Activated CD4-positive, alpha-beta T cell treated with anti-CD3 and anti-CD28 coated beads for 36 hours (primary cell): ENCODE results near the gene PPP6R3. TPM values are rescaled to one million over a fixed set of nuclear protein-coding genes. Genes with fewer than 3 reads are reported as not detected.

Experiments
- ATAC-seq: fragments of 200-7000 bp; cut with Tn5 transposase; one replicate; pipeline ENCODE4 v1.10.0; 2021; ENCODE audit warnings: mild to moderate bottlenecking, moderate library complexity
- CTCF ChIA-PET: fragments of 350-600 bp; sonication (Branson Sonifier 250); formaldehyde crosslinking; loops from one replicate; lab custom pipeline; 2021; ENCODE audit warnings: antibody characterized with exemption; lab: Charles Lee
- POLR2A ChIA-PET: fragments of 350-600 bp; sonication (Branson Sonifier 250); formaldehyde crosslinking; loops from one replicate; lab custom pipeline; 2021; ENCODE audit warnings: antibody characterized with exemption, inconsistent platforms; lab: Charles Lee
- DNase-seq: peaks from one replicate; pipeline ENCODE4 v3.0.0-alpha.2; 2020
- H3K27ac Mint-ChIP-seq: one replicate; pipeline ENCODE4 v1.8.0; 2021; ENCODE audit warnings: mixed read lengths
- H3K27me3 Mint-ChIP-seq: one replicate; pipeline ENCODE4 v1.8.0; 2021; ENCODE audit warnings: mixed read lengths
- H3K36me3 Mint-ChIP-seq: one replicate; pipeline ENCODE4 v1.8.0; 2021; ENCODE audit warnings: low read depth, mixed read lengths
- H3K4me1 Mint-ChIP-seq: one replicate; pipeline ENCODE4 v1.8.0; 2021; ENCODE audit warnings: mixed read lengths
- H3K4me3 Mint-ChIP-seq: one replicate; pipeline ENCODE4 v1.8.0; 2021; ENCODE audit warnings: mild to moderate bottlenecking, moderate library complexity, mixed read lengths
- H3K9me3 Mint-ChIP-seq: one replicate; pipeline ENCODE4 v1.8.0; 2021; ENCODE audit warnings: low read depth, mixed read lengths
- intact Hi-C, 2 experiments: fragments of 100-400 bp; cut with DNase I in 1 of 2; cut with micrococcal nuclease in 1 of 2; formaldehyde crosslinking; loops; one replicate each; pipeline versions ENCODE4 v1.14.2 to v1.15.1; 2022 to 2024; cut with DNase I, micrococcal nuclease
- total RNA-seq, 2 experiments: library from RNA; stranded (reverse); gene quantifications; one replicate each; pipeline ENCODE4 v1.2.3, GENCODE V29; 2021

PPP6R3 gene
- total RNA-seq, 2 experiments from 2014 or later: 110 to 126 TPM

- Mint-ChIP-seq H3K9me3 (no peaks in the 10 kb centered on the region), H3K27me3 (no peaks in the 10 kb centered on the region), H3K4me1 (peaks cover 71% of the 10 kb centered on the region), H3K36me3 (peaks cover 63% of the 10 kb centered on the region), H3K4me3 (no peak overlapping the region), H3K27ac (peak overlapping the region; percentile 7)
- ChIA-PET POLR2A (no interaction called here), CTCF (no interaction called here)
- ATAC-seq (no peak), DNase-seq (no peak)
- intact Hi-C loops: no loop called here
Observed at GRCh38 chr11:68543594-68543993, 83.0 kb downstream of the PPP6R3 start.

- Mint-ChIP-seq H3K36me3 (peaks cover 55% of the 10 kb centered on the region), H3K27me3 (no peaks in the 10 kb centered on the region), H3K4me3 (no peak overlapping the region), H3K9me3 (no peaks in the 10 kb centered on the region), H3K27ac (peak overlapping the region; percentile 26), H3K4me1 (peaks cover 74% of the 10 kb centered on the region)
- POLR2A ChIA-PET: no interaction called here
- no peak for ATAC-seq
- intact Hi-C loops: loop anchor here in 1 of 2 experiments (5.0 kb wide), 1 partner anchor 83 kb away; the partner anchor contains the start of gene PPP6R3
- no peak for DNase-seq
- CTCF ChIA-PET: interaction anchor here (1.0 kb wide), 1 partner anchor 20 kb away, joined by 3 read pairs; no protein-coding TSS in a partner anchor
Observed at GRCh38 chr11:68545347-68545746, 84.8 kb downstream of the PPP6R3 start.

DNA sequence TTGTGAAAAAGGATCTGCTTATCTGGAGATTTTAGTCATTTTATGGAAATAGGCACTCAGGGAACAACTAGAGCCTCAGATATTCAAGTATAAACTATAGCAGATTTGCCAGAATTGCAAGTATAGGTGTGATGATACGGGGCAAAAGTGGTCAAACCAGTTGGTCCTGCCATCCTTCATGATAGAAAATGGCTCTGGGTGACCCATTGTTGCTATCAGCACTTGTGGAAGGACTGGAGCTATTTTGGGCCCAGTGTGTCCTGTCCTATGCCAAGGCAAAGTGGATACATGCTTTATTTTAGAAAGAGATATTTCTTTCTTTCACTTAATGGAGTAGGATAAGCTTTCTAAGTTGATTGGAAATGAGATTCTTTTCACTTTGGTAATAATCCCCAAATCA is 85.2 kb downstream of the PPP6R3 start:
- ATAC-seq (no peak), DNase-seq (no peak)
- H3K4me3 Mint-ChIP-seq: no peak overlapping the region
- ChIA-PET POLR2A (no interaction called here), CTCF (no interaction called here)
- peaks cover 76% of the 10 kb centered on the region for H3K4me1 Mint-ChIP-seq
- H3K36me3 Mint-ChIP-seq: peaks cover 54% of the 10 kb centered on the region
- H3K9me3 Mint-ChIP-seq: no peaks in the 10 kb centered on the region
- H3K27ac Mint-ChIP-seq: no peak overlapping the region
- H3K27me3 Mint-ChIP-seq: no peaks in the 10 kb centered on the region
- intact Hi-C loops: loop anchor here in 1 of 2 experiments (5.0 kb wide), 1 partner anchor 83 kb away; the partner anchor contains the start of gene PPP6R3

DNA sequence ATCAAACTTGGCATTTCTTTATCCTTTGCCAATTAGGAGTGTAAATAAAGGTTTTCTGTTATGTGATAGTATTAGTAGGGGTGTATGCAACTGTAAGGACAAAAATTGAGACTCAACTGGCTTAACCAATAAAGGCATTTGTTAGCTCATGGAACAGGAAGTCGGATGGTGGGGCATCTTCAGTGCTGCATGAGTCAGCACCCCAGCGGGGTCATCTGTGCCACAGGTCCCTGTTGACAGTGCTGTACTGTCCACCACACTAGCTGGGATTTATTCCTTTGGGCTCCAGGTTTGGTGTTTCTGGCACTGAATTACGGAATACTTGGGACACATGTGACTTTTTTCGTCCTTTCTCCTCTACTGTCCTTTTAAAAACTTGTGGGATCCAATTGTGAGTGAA is 86.0 kb downstream of the PPP6R3 start:
- intact Hi-C loops: loop anchor here in 1 of 2 experiments (5.0 kb wide), 1 partner anchor 84 kb away; the partner anchor contains the start of gene PPP6R3
- CTCF ChIA-PET: no interaction called here
- peak; percentile 31 for DNase-seq
- Mint-ChIP-seq H3K4me3 (no peak overlapping the region), H3K27me3 (no peaks in the 10 kb centered on the region), H3K4me1 (peaks cover 72% of the 10 kb centered on the region), H3K9me3 (no peaks in the 10 kb centered on the region), H3K36me3 (peaks cover 53% of the 10 kb centered on the region), H3K27ac (peak overlapping the region; percentile 66)
- POLR2A ChIA-PET: no interaction called here
- ATAC-seq: peak; percentile 48

DNA sequence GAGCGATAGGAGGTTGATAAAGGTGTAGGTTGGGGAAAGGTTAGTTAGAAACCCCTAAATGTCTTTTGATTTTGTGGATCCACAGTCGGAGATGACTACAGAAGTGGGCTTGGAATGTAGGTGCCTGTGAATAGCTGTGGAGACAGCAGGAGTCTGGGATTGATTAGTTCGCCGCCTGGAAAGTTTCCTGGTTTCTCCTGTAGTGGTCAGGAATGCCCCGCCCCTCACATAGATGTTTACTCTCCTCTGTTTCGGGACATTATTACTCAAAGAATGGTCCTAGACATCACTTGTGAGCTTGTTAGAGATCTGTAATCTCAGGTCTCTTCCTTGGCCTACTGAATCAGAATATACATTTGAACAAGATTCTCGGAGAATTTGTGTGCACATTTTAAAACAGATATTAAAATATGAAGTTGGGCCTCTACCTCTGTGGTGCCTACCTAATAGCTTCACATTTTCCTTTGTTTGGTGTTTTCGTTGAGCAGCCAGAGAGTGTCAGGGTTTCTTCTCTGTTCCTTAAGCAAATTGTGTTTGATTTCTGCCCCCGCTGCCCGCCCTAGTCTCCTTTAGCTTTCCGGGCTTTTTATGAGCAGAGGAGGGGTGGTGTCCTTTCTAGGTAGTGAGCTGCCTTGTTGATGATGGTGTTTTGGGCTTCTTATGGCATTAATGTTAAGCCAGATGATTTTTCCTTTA is 89.4 kb downstream of the PPP6R3 start:
- POLR2A ChIA-PET: interaction anchor here (0.6 kb wide), 1 partner anchor 494 kb away, joined by 3 read pairs; no protein-coding TSS in a partner anchor
- H3K4me1 Mint-ChIP-seq: peaks cover 66% of the 10 kb centered on the region
- intact Hi-C loops: loop anchor here in 1 of 2 experiments (5.0 kb wide), 1 partner anchor 88 kb away; the partner anchor contains the start of gene PPP6R3
- CTCF ChIA-PET: interaction anchor here (0.7 to 1.8 kb wide), 4 partner anchors 9 to 259 kb away, joined by 3 to 4 read pairs (median 3); no protein-coding TSS in a partner anchor
- no peaks in the 10 kb centered on the region for H3K27me3 Mint-ChIP-seq
- H3K4me3 Mint-ChIP-seq: peak overlapping the region; percentile 46
- DNase-seq (peak; percentile 19), ATAC-seq (peak; percentile 50)
- H3K9me3 Mint-ChIP-seq: no peaks in the 10 kb centered on the region
- peaks cover 64% of the 10 kb centered on the region for H3K36me3 Mint-ChIP-seq
- peak overlapping the region; percentile 88 for H3K27ac Mint-ChIP-seq

GRCh38 chr11:68550485-68550817 is 89.9 kb downstream of the PPP6R3 start:
- ChIA-PET POLR2A (interaction anchor here (0.6 kb wide), 1 partner anchor 495 kb away, joined by 3 read pairs; no protein-coding TSS in a partner anchor), CTCF (interaction anchor here (0.7 to 1.8 kb wide), 4 partner anchors 8 to 258 kb away, joined by 3 to 4 read pairs (median 3); no protein-coding TSS in a partner anchor)
- Mint-ChIP-seq H3K27ac (peak overlapping the region; percentile 88), H3K4me1 (peaks cover 66% of the 10 kb centered on the region), H3K36me3 (peaks cover 69% of the 10 kb centered on the region), H3K4me3 (peak overlapping the region; percentile 46), H3K9me3 (no peaks in the 10 kb centered on the region), H3K27me3 (no peaks in the 10 kb centered on the region)
- DNase-seq (peak; percentile 59), ATAC-seq (peak; percentile 42)
- intact Hi-C loops: no loop called here

DNA sequence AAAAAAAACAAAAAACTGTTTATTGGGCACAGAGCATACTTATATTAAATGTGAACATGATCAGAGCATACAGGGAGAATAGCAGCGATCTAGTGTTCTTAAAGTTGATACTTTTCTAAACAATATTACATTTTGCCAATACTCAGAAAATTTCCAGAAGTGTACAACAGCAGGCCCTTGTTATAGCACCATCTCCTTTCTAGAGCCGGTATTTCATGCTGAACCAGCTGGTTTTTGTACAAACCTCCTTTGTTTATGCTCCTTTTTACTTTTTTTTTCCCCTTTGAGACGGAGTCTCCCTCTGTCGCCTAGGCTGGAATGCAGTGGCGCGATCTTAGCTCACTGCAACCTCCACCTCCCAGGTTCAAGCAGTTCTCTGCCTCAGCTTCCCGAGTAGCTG is 90.7 kb downstream of the PPP6R3 start:
- no peaks in the 10 kb centered on the region for H3K9me3 Mint-ChIP-seq
- H3K27ac Mint-ChIP-seq: peak overlapping the region; percentile 88
- peaks cover 69% of the 10 kb centered on the region for H3K36me3 Mint-ChIP-seq
- ATAC-seq (no peak), DNase-seq (no peak)
- H3K27me3 Mint-ChIP-seq: no peaks in the 10 kb centered on the region
- ChIA-PET POLR2A (no interaction called here), CTCF (interaction anchor here (0.9 to 1.8 kb wide), 3 partner anchors 29 to 34 kb away, joined by 3 to 4 read pairs (median 3); no protein-coding TSS in a partner anchor)
- no peak overlapping the region for H3K4me3 Mint-ChIP-seq
- intact Hi-C loops: no loop called here
- peaks cover 60% of the 10 kb centered on the region for H3K4me1 Mint-ChIP-seq

DNA sequence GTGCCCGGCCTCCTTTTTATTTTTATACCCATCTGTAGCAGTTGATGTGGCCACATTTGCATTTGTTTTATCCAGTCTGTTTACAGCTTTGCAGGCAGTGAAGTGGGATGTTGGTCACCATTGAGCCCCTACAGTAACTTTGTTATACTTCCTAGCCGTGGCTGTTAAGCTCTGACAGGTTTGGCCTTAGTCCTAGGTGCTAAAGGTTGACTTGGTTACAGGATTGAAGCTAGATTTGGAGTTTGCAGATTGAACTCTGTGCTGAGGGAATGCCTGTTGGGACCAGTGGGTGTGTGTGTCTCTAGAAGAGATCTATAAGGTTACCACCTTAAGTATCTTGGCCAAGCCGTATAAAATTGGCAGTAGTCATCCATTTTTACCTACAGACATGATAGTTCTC is 91.2 kb downstream of the PPP6R3 start:
- ATAC-seq (no peak), DNase-seq (no peak)
- Mint-ChIP-seq H3K27me3 (no peaks in the 10 kb centered on the region), H3K4me1 (peaks cover 55% of the 10 kb centered on the region), H3K9me3 (no peaks in the 10 kb centered on the region), H3K4me3 (no peak overlapping the region), H3K27ac (peak overlapping the region; percentile 47), H3K36me3 (peaks cover 67% of the 10 kb centered on the region)
- CTCF ChIA-PET: interaction anchor here (0.9 to 1.8 kb wide), 2 partner anchors 29 to 31 kb away, joined by 3 read pairs; no protein-coding TSS in a partner anchor
- intact Hi-C loops: no loop called here
- POLR2A ChIA-PET: no interaction called here

GRCh38 chr11:68552542-68552941 is 92.0 kb downstream of the PPP6R3 start:
- ATAC-seq: no peak
- CTCF ChIA-PET: no interaction called here
- no peak for DNase-seq
- Mint-ChIP-seq H3K27ac (peak overlapping the region; percentile 69), H3K27me3 (no peaks in the 10 kb centered on the region), H3K9me3 (no peaks in the 10 kb centered on the region), H3K4me3 (no peak overlapping the region), H3K36me3 (peaks cover 63% of the 10 kb centered on the region), H3K4me1 (peaks cover 50% of the 10 kb centered on the region)
- POLR2A ChIA-PET: no interaction called here
- intact Hi-C loops: no loop called here

GRCh38 chr11:68560216-68560615 is 99.7 kb downstream of the PPP6R3 start:
- CTCF ChIA-PET: interaction anchor here (0.8 to 1.8 kb wide), 2 partner anchors 24 to 26 kb away, joined by 3 to 5 read pairs; no protein-coding TSS in a partner anchor
- ATAC-seq (no peak), DNase-seq (no peak)
- Mint-ChIP-seq H3K36me3 (peaks cover 45% of the 10 kb centered on the region), H3K9me3 (no peaks in the 10 kb centered on the region), H3K4me1 (peaks cover 24% of the 10 kb centered on the region), H3K27ac (no peak overlapping the region), H3K4me3 (no peak overlapping the region), H3K27me3 (no peaks in the 10 kb centered on the region)
- intact Hi-C loops: no loop called here
- POLR2A ChIA-PET: no interaction called here

GRCh38 chr11:68563454-68563853 is 102.9 kb downstream of the PPP6R3 start:
- H3K9me3 Mint-ChIP-seq: no peaks in the 10 kb centered on the region
- H3K27me3 Mint-ChIP-seq: no peaks in the 10 kb centered on the region
- intact Hi-C loops: no loop called here
- ATAC-seq: peak; percentile 66
- no peak overlapping the region for H3K4me3 Mint-ChIP-seq
- CTCF ChIA-PET: interaction anchor here (2.4 kb wide), 1 partner anchor 20 kb away, joined by 8 read pairs; no protein-coding TSS in a partner anchor
- DNase-seq: no peak
- H3K27ac Mint-ChIP-seq: peak overlapping the region; percentile 49
- POLR2A ChIA-PET: interaction anchor here (0.6 kb wide), 1 partner anchor 1222 kb away, joined by 3 read pairs; no protein-coding TSS in a partner anchor
- peaks cover 29% of the 10 kb centered on the region for H3K4me1 Mint-ChIP-seq
- peaks cover 48% of the 10 kb centered on the region for H3K36me3 Mint-ChIP-seq
